ENCODE data around the gene DIDO1.

DNA sequence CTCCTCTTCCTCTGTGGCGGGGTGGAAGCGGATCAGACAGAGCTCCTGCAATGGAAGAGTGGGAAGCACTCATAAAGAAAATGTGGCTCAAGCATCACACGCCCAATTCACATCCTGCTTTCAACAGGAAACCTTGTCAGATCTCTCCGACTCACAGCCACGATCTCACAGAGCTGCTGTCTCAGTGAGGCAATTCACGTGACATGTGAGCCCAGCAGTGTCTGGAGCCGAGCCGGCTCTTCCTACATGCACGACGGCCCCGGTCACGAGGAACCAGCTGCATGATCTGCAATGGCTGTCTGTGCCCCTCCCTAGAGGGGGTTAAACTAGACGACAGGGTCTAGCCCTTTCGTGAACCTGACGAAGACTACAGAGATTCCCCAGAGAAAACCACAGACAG, 35.2 kb downstream of the DIDO1 start:
- TF ChIP-seq POLR2A (IDR thresholded peaks at IDR 0.05) (no peak), POLR2AphosphoS5 (IDR thresholded peaks at IDR 0.05) (no peak)
- TF ChIP-seq, protein P1, sequence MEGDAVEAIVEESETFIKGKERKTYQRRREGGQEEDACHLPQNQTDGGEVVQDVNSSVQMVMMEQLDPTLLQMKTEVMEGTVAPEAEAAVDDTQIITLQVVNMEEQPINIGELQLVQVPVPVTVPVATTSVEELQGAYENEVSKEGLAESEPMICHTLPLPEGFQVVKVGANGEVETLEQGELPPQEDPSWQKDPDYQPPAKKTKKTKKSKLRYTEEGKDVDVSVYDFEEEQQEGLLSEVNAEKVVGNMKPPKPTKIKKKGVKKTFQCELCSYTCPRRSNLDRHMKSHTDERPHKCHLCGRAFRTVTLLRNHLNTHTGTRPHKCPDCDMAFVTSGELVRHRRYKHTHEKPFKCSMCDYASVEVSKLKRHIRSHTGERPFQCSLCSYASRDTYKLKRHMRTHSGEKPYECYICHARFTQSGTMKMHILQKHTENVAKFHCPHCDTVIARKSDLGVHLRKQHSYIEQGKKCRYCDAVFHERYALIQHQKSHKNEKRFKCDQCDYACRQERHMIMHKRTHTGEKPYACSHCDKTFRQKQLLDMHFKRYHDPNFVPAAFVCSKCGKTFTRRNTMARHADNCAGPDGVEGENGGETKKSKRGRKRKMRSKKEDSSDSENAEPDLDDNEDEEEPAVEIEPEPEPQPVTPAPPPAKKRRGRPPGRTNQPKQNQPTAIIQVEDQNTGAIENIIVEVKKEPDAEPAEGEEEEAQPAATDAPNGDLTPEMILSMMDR (IDR thresholded peaks at IDR 0.05) = no peak
